NCI-H146 treated with DMSO at 0.1 percent for 48 hours (cell line): Measurements from ENCODE around the gene ANKRD11.
A peak's percentile ranks its signal among the peaks of the same experiment; 100 is the strongest.
"Not testable (repeated sequence)": the region's sequence is repeated elsewhere in the genome, so short reads cannot be mapped to it uniquely, and the experiment has no call there.

ENCODE experiments used
- DNase-seq: peaks from one replicate; lab custom pipeline; 2025; ENCODE audit not compliant: unreplicated experiment; lab: John Stamatoyannopoulos, UW

The ANKRD11 gene

GRCh38 chr16:89253548-89254287 lies 236.6 kb downstream of the ANKRD11 start:
- DNase-seq: no peak

DNA sequence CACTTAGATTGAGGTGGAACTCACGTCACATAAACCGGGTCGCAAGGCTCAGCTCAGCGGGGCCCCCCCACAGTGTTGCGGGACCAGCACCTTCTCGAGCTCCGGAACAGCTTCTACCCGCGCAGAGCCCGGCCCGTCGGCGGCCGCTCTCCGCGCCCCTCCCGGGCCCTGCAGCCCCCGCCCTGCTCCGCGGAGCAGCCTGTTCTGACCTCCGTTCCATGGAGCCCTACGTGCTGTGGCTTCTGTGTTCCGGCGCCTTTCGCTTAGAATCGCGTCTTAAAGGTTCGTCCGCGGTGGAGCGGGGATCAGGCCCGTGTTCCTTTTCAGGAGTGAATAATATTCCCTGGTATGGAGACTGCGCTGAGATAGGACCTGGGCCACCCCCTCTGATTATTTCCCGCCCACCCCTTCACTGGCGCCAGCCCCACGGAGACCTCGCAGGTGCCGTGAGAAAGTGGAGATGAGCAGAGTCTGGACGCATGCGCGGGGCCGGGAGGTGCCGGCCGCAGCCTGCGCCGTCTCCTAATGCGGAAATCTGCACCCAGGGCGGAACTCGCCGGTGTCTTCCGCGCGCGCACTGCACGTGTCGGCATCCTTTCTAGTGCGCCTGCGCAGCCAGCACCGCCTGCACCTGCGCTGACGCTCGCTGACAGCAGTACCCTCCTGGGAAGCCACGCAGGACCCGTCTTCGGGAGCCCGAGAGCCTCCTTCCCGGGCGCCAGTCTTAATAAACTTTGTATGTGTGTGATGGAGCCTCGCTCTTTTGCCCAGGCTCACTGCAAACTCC lies 242.0 kb downstream of the ANKRD11 start:
- no peak for DNase-seq

GRCh38 chr16:89247734-89248075 lies 242.7 kb downstream of the ANKRD11 start:
- DNase-seq: not testable (repeated sequence)

DNA sequence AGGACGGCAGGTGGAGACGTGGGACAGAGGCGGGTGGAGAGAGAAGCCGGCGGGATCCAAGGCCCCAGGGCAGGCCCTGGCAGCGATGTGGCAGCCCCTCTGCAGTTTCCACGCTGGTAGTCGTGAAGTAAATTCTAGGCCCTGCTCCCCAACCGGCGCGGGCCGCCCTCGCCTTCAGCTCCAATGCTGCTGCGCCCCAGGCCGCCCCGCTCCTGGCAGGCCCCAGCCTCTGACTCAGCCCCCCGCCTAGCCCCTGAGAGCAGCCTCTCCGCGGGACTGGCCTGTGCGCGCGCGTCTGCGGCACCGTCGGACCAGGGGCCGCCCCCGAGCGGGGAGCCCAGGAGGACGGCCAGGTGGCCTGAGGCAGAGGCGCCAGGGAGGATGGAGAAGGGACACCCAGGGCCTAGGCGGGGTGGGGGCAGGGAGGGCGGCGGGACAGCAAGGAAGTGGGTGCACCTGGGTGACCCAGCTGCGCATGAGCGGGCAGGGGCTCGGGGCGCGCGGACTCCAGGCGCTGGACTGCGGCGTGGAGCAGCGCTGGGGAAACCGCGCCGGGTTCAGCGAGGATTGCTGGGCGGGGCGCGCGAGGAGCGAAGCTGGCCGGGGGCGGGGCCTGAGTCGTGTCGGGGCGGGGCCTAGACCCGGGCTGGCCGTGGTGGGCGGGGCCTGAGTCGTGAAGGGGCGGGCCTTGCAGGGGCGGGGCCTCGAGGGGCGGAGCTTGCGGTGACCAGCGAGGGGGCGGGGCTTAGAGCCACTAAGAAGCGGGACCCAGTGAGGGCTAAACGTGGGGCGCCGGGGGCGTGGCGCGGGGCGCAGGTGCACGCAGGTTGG lies 243.2 kb downstream of the ANKRD11 start:
- peak; percentile 54 for DNase-seq

DNA sequence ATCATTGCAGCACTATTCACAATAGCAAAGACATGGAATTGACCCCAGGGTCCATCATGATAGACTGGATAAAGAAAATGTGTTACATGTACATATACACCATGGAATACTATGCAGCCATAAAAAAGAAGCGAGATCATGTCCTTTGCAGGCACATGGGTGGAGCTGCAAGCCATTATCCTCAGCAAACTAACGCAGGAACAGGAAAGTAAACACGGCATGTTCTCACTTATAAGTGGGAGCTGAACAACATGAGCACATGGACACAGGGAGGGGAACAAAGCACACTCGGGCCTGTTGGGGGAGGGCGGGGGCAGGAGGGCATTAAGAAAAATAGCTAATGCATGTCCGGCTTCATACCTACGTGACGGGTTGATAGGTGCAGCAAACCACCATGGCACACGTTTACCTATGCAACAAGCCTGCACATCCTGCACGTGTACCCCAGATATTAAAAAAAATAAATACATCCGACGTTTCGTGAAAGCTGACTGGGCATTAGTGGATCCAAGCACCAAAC lies 243.9 kb downstream of the ANKRD11 start:
- no peak for DNase-seq

GRCh38 chr16:89244754-89245153 lies 245.6 kb downstream of the ANKRD11 start:
- DNase-seq: no peak

GRCh38 chr16:89244264-89244663 lies 246.1 kb downstream of the ANKRD11 start:
- DNase-seq: not testable (repeated sequence)

DNA sequence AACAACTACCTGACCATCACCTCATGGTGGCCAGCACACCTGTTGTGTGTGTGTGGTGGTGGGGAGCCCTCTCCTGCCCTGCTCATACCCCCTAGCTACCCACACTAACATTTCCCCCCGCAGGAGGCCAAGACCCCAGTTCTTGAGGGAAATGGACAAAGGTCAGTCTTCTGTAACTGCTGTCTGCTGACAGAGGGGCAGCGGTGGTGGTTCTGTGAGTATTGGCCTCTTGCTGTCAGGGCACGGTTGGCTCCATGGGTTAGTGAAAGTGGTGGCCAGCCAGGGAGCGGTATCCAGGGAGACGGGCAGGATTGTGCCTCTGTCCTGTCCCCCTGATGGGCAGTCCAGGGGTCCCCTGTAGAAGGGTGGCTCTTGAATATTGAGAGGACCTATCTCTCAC lies 246.7 kb downstream of the ANKRD11 start:
- no peak for DNase-seq

DNA sequence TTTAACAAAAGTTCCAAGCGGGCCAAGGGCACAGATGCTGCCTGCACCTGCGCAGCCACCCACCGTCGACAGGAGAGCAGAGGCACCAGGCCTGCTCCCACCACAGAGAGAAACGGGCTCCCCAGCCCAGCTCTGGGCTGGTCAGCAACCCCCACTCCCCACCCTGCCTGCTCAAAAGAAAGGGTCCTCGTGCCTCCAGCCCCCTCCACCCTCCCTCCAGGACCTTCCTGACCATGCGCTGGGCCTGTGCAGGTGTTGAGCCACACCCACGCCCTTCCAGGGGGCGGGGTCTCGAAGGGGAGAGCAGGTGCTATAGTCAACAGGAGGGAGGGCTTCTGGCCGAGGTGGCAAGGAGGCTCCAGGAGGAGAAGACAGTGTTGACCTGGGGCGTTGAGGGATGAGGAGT lies 247.6 kb downstream of the ANKRD11 start:
- no peak for DNase-seq

GRCh38 chr16:89241187-89242007 lies 249.0 kb downstream of the ANKRD11 start:
- peak; percentile 24 for DNase-seq

- no peak for DNase-seq
Measured at GRCh38 chr16:89237733-89238132, 252.6 kb downstream of the ANKRD11 start.

DNA sequence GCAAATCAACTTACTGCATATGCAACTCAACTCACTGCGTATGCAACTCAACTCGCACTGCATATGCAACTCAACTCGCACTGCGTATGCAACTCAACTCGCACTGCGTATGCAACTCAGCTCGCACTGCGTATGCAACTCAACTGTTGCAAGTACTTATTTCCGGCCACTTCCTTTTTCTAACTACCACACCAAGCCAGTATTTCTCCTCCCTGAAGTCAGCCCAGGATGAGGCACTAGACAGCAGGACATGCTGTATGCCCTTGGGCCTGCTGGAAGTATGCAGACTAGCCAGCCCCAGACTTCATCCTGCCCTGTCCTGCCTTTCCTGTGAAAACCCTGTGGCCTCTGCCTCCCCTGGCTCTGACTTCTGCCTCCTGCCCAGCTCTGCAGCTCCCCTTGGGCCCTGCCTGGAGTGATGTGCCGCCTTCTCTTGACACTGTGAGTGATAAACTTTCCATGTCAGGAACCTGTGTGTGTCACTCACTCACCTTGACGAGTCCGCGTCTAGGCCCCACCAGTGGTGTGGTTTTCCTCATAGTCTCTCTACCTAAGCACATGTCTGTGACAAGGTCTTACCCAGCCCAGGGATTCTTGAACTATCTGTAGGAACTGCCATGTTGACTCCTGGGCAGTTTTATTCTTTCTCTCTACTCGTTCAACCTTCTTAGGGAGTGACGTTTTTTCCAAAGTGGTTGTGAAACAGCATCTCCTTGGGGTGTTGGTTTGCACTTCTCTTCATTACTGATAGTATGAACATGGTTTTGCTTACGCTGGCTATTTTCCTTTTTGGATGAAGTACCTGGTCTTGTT lies 256.5 kb downstream of the ANKRD11 start:
- DNase-seq: no peak

DNA sequence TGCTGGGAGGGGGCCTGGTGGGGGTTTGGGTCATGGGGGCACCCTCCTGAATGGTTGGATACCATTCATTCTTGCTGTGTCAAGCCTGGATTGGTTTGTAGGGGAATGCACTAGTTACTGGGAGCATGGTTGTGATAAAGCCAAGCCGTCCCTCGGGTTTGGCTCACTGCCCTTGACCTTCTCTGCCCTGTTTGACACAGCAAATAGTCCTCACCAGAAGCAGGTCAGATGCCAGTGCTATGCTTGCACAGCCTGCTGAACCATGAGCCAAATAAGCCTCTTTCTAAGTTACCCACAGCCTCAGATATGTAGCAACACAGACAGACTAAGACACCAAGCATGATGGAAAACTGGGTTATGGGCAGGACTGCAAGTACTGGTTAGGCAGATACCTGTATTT lies 258.3 kb downstream of the ANKRD11 start:
- no peak for DNase-seq

DNA sequence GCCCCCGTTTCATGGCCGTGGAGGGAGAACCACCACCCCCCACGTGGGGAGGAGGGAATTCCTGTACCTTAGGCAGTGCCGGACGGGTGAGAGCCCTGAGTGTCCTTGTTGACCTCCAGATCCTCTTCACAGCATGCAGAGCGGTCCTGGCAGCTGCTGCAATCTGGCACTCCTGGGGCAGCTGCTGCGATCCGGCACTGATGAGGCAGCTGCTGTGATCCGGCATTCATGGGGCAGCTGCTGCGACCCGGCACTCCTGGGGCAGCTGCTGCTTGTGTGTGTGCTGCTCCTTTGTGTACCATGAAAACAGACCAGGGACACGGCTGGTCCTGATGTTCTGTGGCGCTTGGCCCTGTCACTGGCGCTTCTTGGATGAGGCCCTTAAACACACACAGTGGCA lies 260.1 kb downstream of the ANKRD11 start:
- no peak for DNase-seq

DNA sequence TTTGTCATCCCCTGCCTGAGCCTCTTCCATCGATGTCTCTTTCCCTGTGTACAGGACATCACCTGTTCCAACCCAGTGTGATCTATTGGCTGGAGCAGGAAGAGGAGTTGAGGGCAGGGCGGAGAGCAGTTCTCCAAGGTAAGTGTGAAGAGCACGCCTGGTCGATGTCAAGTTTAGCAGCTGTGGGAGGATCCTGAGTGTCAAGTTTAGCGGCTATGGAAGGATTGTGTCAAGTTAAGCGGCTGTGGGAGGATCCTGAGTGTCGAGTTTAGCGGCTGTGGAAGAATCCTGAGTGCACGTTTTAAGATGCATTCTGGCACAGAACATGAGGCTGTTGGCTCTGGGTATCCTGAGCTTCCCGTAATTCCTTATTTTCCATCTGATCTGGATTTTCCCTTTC lies 265.7 kb downstream of the ANKRD11 start:
- DNase-seq: no peak

- no peak for DNase-seq
Measured at GRCh38 chr16:89222931-89223330, 267.4 kb downstream of the ANKRD11 start.

GRCh38 chr16:89221604-89222003 lies 268.8 kb downstream of the ANKRD11 start:
- no peak for DNase-seq

DNA sequence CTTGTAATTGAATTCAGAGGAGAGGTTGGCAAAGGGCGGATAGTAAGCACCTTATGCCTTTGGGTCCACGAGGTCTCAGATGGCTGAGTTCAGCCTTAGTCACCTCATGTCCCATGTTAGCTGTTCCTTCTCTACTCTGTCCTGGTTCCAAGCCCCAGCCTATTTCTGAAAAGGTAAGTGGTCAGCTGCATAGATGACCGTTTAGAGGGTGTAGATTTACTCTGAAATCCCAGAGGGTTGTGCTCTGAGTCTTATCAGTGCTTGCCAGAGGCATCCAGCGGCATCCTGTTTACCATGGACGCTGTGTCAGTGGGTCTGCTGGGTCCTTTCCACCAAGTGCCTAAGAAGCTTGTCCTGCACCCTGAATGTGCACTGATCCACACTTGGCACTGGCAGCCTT lies 271.0 kb downstream of the ANKRD11 start:
- no peak for DNase-seq
